Ascending aorta (tissue), 2 donors: ENCODE measurements around the gene CAMK2D. TPM values are rescaled to one million over a fixed set of nuclear protein-coding genes. Genes with fewer than 3 reads are reported as not detected.

Experiments
- DNase-seq, 2 donors: peaks; one replicate each; pipeline ENCODE4 v3.0.0-alpha.2; 2019; ENCODE audit warnings: low spot score in 2 of 2
- H3K27ac ChIP-seq, 2 donors: fragments of 200-600 bp; sonication (generic); one replicate each; pipeline ENCODE4 v1.5.1; 2016 to 2017; ENCODE audit warnings: mild to moderate bottlenecking in 1 of 2
- H3K27me3 ChIP-seq: fragments of 200-600 bp; sonication (generic); one replicate; pipeline ENCODE4 v1.5.1; 2017
- H3K36me3 ChIP-seq, 2 donors: fragments of 200-600 bp; sonication (generic); one replicate each; pipeline ENCODE4 v1.5.1; 2016
- H3K4me1 ChIP-seq, 2 donors: fragments of 200-600 bp; sonication (generic); one replicate each; pipeline ENCODE4 v1.5.1; 2016 to 2017; ENCODE audit warnings: mild to moderate bottlenecking in 1 of 2
- H3K4me3 ChIP-seq, 2 donors: fragments of 200-600 bp; sonication (generic); one replicate each; pipeline ENCODE4 v1.5.1; 2016 to 2017; ENCODE audit warnings: mild to moderate bottlenecking in 1 of 2
- H3K9me3 ChIP-seq, 2 donors: fragments of 200-600 bp; sonication (generic); one replicate each; pipeline ENCODE4 v1.5.1; 2016
- CTCF ChIP-seq, 3 experiments: fragments of 200-600 bp in 2 of 3; fragments of 450-650 bp in 1 of 3; sonication (generic) in 2 of 3; IDR thresholded peaks; one replicate each; pipeline ENCODE4 v1.5.1; 2016 to 2019; ENCODE audit warnings: antibody characterized with exemption in 3 of 3, mild to moderate bottlenecking in 1 of 3, moderate library complexity in 1 of 3
- intact Hi-C: fragments of 100-400 bp; cut with DNase I; formaldehyde crosslinking; loops from one replicate; pipeline ENCODE4 v1.15.1; 2023
- total RNA-seq: library from RNA; depleted of rRNA; stranded (reverse); fragments of >200 nt; gene quantifications from one replicate; pipeline ENCODE4 v1.1.0, GENCODE V29; 2016

Gene CAMK2D
- total RNA-seq, 1 donor from 2014 or later = 23.8 TPM

GRCh38 chr4:113732967-113733527 is 28.5 kb downstream of the CAMK2D start:
- DNase-seq = no peak
- no peak for TF ChIP-seq CTCF (IDR thresholded peaks at IDR 0.05)
- Histone ChIP-seq H3K27me3 (no peaks in the 10 kb centered on the region), H3K4me1 (peaks cover under 1 to 13% of the 10 kb centered on the region in 2 donors), H3K27ac (no peak overlapping the region), H3K36me3 (no peaks in the 10 kb centered on the region), H3K4me3 (no peak overlapping the region), H3K9me3 (no peaks in the 10 kb centered on the region)
- intact Hi-C loops = no loop called here

GRCh38 chr4:113730467-113731216 is 30.9 kb downstream of the CAMK2D start:
- intact Hi-C loops = no loop called here
- no peaks in the 10 kb centered on the region for H3K27me3 ChIP-seq
- no peak overlapping the region for H3K27ac ChIP-seq
- no peak overlapping the region for H3K4me3 ChIP-seq
- peaks cover 0 to 9% of the 10 kb centered on the region in 2 donors for H3K4me1 ChIP-seq
- H3K36me3 ChIP-seq = no peaks in the 10 kb centered on the region
- H3K9me3 ChIP-seq = no peaks in the 10 kb centered on the region
- no peak for TF ChIP-seq CTCF (IDR thresholded peaks at IDR 0.05)
- no peak for DNase-seq

- Histone ChIP-seq H3K9me3 (no peaks in the 10 kb centered on the region), H3K4me3 (no peak overlapping the region), H3K27me3 (no peaks in the 10 kb centered on the region), H3K27ac (no peak overlapping the region), H3K4me1 (no peaks in the 10 kb centered on the region), H3K36me3 (no peaks in the 10 kb centered on the region)
- intact Hi-C loops = no loop called here
- DNase-seq = no peak
- no peak for TF ChIP-seq CTCF (IDR thresholded peaks at IDR 0.05)
These were observed 33.7 kb downstream of the CAMK2D start for GRCh38 chr4:113727802-113728201.

GRCh38 chr4:113725963-113726362 is 35.6 kb downstream of the CAMK2D start:
- no peaks in the 10 kb centered on the region for H3K36me3 ChIP-seq
- intact Hi-C loops = no loop called here
- H3K27ac ChIP-seq = no peak overlapping the region
- no peak overlapping the region for H3K4me3 ChIP-seq
- no peak for DNase-seq
- no peak for TF ChIP-seq CTCF (IDR thresholded peaks at IDR 0.05)
- H3K9me3 ChIP-seq = no peaks in the 10 kb centered on the region
- no peaks in the 10 kb centered on the region for H3K4me1 ChIP-seq
- no peaks in the 10 kb centered on the region for H3K27me3 ChIP-seq

- intact Hi-C loops = no loop called here
- no peak for TF ChIP-seq CTCF (IDR thresholded peaks at IDR 0.05)
- DNase-seq = no peak
- Histone ChIP-seq H3K9me3 (no peaks in the 10 kb centered on the region), H3K36me3 (no peaks in the 10 kb centered on the region), H3K27me3 (no peaks in the 10 kb centered on the region), H3K27ac (no peak overlapping the region), H3K4me3 (no peak overlapping the region), H3K4me1 (no peaks in the 10 kb centered on the region)
These were observed 43.3 kb downstream of the CAMK2D start for GRCh38 chr4:113718252-113718651.
